DOHH2 (cell line): ENCODE data around the gene DMRTA1.

Source experiments
- EZH2phosphoT487 ChIP-seq: fragments of 200-600 bp; sonication (generic); IDR thresholded peaks from 2 replicates; pipeline ENCODE4 v1.6.1; 2017; ENCODE audit warnings: borderline replicate concordance, mild to moderate bottlenecking, antibody characterized with exemption, low read length, moderate library complexity, mixed read lengths
- TF ChIP-seq, protein P1 (sequence below): fragments of 200-600 bp; sonication (generic); IDR thresholded peaks from one replicate; pipeline ENCODE4 v1.5.1; 2014; ENCODE audit warnings: antibody characterized with exemption, mild to moderate bottlenecking, low read depth, low read length; ENCODE audit not compliant: poor library complexity, severe bottlenecking

DNA sequence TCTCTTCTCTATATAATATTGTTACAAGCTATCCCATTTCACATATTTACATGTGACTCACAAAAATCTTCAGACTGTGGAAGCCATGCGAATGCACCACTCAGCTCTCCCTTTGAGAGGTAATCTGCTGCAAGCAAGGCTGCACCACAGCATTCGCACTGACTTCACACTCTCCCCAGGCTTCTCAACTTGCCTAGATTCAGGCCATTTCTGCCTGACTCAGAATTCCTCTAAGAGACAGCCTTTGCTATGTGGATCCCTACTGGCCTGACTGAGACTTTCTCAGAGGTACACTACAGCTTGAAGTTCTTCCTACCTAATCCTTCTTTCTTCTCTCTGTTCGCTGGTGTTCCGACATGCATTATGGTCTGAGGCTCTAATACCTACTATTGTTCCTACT lies 21.1 kb upstream of the DMRTA1 start:
- TF ChIP-seq, protein P1, sequence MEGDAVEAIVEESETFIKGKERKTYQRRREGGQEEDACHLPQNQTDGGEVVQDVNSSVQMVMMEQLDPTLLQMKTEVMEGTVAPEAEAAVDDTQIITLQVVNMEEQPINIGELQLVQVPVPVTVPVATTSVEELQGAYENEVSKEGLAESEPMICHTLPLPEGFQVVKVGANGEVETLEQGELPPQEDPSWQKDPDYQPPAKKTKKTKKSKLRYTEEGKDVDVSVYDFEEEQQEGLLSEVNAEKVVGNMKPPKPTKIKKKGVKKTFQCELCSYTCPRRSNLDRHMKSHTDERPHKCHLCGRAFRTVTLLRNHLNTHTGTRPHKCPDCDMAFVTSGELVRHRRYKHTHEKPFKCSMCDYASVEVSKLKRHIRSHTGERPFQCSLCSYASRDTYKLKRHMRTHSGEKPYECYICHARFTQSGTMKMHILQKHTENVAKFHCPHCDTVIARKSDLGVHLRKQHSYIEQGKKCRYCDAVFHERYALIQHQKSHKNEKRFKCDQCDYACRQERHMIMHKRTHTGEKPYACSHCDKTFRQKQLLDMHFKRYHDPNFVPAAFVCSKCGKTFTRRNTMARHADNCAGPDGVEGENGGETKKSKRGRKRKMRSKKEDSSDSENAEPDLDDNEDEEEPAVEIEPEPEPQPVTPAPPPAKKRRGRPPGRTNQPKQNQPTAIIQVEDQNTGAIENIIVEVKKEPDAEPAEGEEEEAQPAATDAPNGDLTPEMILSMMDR = no peak
- no peak for TF ChIP-seq EZH2phosphoT487
